Caco-2 (cell line): ENCODE data around the gene HBA2. TPM values are rescaled to one million over a fixed set of nuclear protein-coding genes. Genes with fewer than 3 reads are reported as not detected.
"Not testable (repeated sequence)": the region's sequence is repeated elsewhere in the genome, so short reads cannot be mapped to it uniquely, and the experiment has no call there.

ENCODE experiments used
- BruUV-seq: library from RNA; stranded (reverse); fragments of 400-500 nt; replicated peaks from 2 replicates; lab custom pipeline; 2021; lab: Mats Ljungman, UMichigan
- CTCF ChIA-PET: fragments of 300-600 bp; sonication (Branson Sonifier 250); formaldehyde crosslinking; loops from one replicate; lab custom pipeline; 2022; ENCODE audit warnings: antibody characterized with exemption; lab: Charles Lee
- POLR2A ChIA-PET: fragments of 300-600 bp; sonication (Branson Sonifier 250); formaldehyde crosslinking; loops from one replicate; lab custom pipeline; 2022; ENCODE audit warnings: antibody characterized with exemption; lab: Charles Lee
- DNase-seq, 2 experiments: peaks; one replicate each; pipeline versions ENCODE4 v3.0.0 to v3.0.0-alpha.2; 2020 to 2022
- H3K27me3 ChIP-seq: replicated peaks from 2 replicates; pipeline ENCODE4 v1.6.0; 2011; ENCODE audit warnings: low read length; ENCODE audit not compliant: control insufficient read depth, insufficient read depth
- H3K36me3 ChIP-seq: 2 replicates; pipeline ENCODE4 v1.5.1; 2011; ENCODE audit warnings: low read length; ENCODE audit not compliant: control insufficient read depth, insufficient read depth
- H3K4me1 ChIP-seq: fragments of 250-450 bp; sonication (Bioruptor Pico); 2 replicates; pipeline ENCODE4 v1.5.1; 2020; ENCODE audit warnings: mild to moderate bottlenecking
- H3K4me3 ChIP-seq: 2 replicates; pipeline ENCODE4 v1.5.1; 2011; ENCODE audit warnings: low read depth, mild to moderate bottlenecking, control low read depth, low read length
- H3K9me3 ChIP-seq: fragments of 250-450 bp; sonication (Bioruptor Pico); 2 replicates; pipeline ENCODE4 v1.5.1; 2020; ENCODE audit warnings: mild to moderate bottlenecking, moderate library complexity
- H3K27ac Mint-ChIP-seq: one replicate; pipeline ENCODE4 v1.8.0; 2022; ENCODE audit warnings: mixed read lengths; ENCODE audit not compliant: unreplicated experiment
- H3K27me3 Mint-ChIP-seq: one replicate; pipeline ENCODE4 v1.8.0; 2022; ENCODE audit warnings: mixed read lengths; ENCODE audit not compliant: insufficient read depth, unreplicated experiment
- H3K36me3 Mint-ChIP-seq: one replicate; pipeline ENCODE4 v1.8.0; 2022; ENCODE audit warnings: mild to moderate bottlenecking, mixed read lengths; ENCODE audit not compliant: insufficient read depth, unreplicated experiment
- H3K4me1 Mint-ChIP-seq: one replicate; pipeline ENCODE4 v1.8.0; 2022; ENCODE audit warnings: low read depth, mixed read lengths; ENCODE audit not compliant: unreplicated experiment
- H3K4me3 Mint-ChIP-seq: one replicate; pipeline ENCODE4 v1.8.0; 2022; ENCODE audit warnings: mild to moderate bottlenecking, moderate library complexity, mixed read lengths; ENCODE audit not compliant: unreplicated experiment
- H3K9me3 Mint-ChIP-seq: one replicate; pipeline ENCODE4 v1.8.0; 2022; ENCODE audit warnings: mixed read lengths; ENCODE audit not compliant: unreplicated experiment
- intact Hi-C: fragments of 100-400 bp; cut with micrococcal nuclease; formaldehyde crosslinking; loops from one replicate; pipeline ENCODE4 v1.10.0; 2022; ENCODE audit not compliant: unreplicated experiment
- total RNA-seq: library from RNA; stranded (reverse); gene quantifications from 2 replicates; pipeline ENCODE4 v1.2.3, GENCODE V29; 2022
- TF ChIP-seq, protein P1 (sequence below), 2 experiments: fragments of 200-600 bp in 1 of 2; IDR thresholded peaks; 1 replicate in 1 of 2; 2 replicates in 1 of 2; pipeline versions ENCODE4 v1.5.1 to v1.8.0; 2011 to 2022; ENCODE audit warnings: antibody characterized with exemption in 1 of 2, control low read depth in 1 of 2, inconsistent platforms in 1 of 2, low read depth in 1 of 2, low read length in 1 of 2, mild to moderate bottlenecking in 1 of 2, moderate library complexity in 1 of 2; ENCODE audit not compliant: insufficient read depth in 1 of 2, severe bottlenecking in 1 of 2, unreplicated experiment in 1 of 2

Gene HBA2
- total RNA-seq, 1 experiment from 2014 or later = 2.1 TPM

DNA sequence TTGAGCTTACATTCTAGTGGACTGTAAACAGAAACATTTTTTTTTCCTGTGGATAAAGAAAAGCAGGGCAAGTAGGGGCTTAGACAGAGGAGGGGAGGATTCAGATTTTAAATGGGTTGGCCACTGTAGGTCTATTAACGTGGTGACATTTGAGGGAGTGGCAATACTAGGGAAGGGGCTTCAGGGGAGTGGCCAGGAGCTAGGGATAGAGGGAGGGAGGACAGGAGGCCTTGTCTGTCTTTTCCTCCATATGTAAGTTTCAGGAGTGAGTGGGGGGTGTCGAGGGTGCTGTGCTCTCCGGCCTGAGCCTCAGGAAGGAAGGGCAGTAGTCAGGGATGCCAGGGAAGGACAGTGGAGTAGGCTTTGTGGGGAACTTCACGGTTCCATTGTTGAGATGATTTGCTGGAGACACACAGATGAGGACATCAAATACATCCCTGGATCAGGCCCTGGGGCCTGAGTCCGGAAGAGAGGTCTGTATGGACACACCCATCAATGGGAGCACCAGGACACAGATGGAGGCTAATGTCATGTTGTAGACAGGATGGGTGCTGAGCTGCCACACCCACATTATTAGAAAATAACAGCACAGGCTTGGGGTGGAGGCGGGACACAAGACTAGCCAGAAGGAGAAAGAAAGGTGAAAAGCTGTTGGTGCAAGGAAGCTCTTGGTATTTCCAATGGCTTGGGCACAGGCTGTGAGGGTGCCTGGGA is 13.4 kb upstream of the HBA2 start:
- H3K4me3 ChIP-seq = no peak overlapping the region
- Mint-ChIP-seq H3K27me3 (peaks cover 10% of the 10 kb centered on the region), H3K27ac (no peak overlapping the region), H3K4me3 (no peak overlapping the region), H3K9me3 (no peaks in the 10 kb centered on the region), H3K4me1 (peaks cover 16% of the 10 kb centered on the region), H3K36me3 (peaks cover 10% of the 10 kb centered on the region)
- ChIA-PET CTCF (no interaction called here), POLR2A (no interaction called here)
- no peak for DNase-seq
- H3K36me3 ChIP-seq = no peaks in the 10 kb centered on the region
- BruUV-seq = no TSS peak
- H3K4me1 ChIP-seq = no peaks in the 10 kb centered on the region
- H3K27me3 ChIP-seq = no peaks in the 10 kb centered on the region; the same call in 1 of the 2 replicates
- no peaks in the 10 kb centered on the region for H3K9me3 ChIP-seq
- TF ChIP-seq, protein P1, sequence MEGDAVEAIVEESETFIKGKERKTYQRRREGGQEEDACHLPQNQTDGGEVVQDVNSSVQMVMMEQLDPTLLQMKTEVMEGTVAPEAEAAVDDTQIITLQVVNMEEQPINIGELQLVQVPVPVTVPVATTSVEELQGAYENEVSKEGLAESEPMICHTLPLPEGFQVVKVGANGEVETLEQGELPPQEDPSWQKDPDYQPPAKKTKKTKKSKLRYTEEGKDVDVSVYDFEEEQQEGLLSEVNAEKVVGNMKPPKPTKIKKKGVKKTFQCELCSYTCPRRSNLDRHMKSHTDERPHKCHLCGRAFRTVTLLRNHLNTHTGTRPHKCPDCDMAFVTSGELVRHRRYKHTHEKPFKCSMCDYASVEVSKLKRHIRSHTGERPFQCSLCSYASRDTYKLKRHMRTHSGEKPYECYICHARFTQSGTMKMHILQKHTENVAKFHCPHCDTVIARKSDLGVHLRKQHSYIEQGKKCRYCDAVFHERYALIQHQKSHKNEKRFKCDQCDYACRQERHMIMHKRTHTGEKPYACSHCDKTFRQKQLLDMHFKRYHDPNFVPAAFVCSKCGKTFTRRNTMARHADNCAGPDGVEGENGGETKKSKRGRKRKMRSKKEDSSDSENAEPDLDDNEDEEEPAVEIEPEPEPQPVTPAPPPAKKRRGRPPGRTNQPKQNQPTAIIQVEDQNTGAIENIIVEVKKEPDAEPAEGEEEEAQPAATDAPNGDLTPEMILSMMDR (IDR thresholded peaks at IDR 0.05; ENCODE audit: insufficient read depth in 1 of 2, low read depth in 1 of 2, low read length in 1 of 2, severe bottlenecking in 1 of 2, unreplicated experiment in 1 of 2) = no peak
- intact Hi-C loops = no loop called here

DNA sequence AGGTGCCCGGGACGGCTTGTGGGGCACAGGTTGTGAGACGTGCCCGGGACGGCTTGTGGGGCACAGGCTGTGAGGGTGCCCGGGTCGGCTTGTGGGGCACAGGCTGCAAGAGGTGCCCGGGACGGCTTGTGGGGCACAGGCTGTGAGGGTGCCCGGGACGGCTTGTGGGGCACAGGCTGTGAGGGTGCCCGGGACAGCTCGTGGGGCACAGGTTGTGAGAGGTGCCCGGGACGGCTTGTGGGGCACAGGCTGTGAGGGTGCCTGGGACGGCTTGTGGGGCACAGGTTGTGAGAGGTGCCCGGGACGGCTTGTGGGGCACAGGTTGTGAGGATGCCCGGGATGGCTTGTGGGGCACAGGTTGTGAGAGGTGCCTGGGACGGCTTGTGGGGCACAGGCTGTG is 12.4 kb upstream of the HBA2 start:
- H3K4me1 ChIP-seq, H3K27ac Mint-ChIP-seq, CTCF ChIA-PET, DNase-seq, intact Hi-C loops, H3K36me3 ChIP-seq, H3K9me3 Mint-ChIP-seq, POLR2A ChIA-PET, H3K9me3 ChIP-seq, H3K27me3 Mint-ChIP-seq, H3K36me3 Mint-ChIP-seq, H3K27me3 ChIP-seq, H3K4me3 ChIP-seq, BruUV-seq, H3K4me3 Mint-ChIP-seq: not testable (repeated sequence)
- peaks cover 10% of the 10 kb centered on the region for H3K4me1 Mint-ChIP-seq

DNA sequence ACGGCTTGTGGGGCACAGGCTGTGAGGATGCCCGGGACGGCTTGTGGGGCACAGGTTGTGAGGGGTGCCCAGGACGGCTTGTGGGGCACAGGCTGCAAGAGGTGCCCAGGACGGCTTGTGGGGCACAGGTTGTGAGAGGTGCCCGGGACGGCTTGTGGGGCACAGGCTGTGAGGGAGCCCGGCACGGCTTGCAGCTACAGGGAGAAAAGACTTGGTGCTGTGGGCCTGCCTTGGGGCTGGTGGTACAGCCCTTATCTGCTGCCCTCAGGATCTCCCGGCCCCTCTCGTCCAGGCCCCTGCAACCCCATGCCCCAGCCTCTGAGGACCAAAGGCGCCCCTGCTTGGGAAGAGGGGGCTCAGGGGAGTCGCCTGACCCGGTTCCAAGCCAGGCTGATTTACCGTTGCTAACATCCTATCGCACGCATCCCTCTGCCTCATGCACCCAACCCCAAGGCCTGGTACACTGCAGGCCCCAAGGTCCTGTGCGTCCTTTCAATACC is 11.9 kb upstream of the HBA2 start:
- no TSS peak for BruUV-seq
- H3K36me3 Mint-ChIP-seq = no peaks in the 10 kb centered on the region
- DNase-seq = no peak
- Histone ChIP-seq H3K4me3 (no peak overlapping the region), H3K36me3 (no peaks in the 10 kb centered on the region), H3K4me1 (no peaks in the 10 kb centered on the region), H3K9me3 (no peaks in the 10 kb centered on the region), H3K27me3 (no peaks in the 10 kb centered on the region; the same call in 1 of the 2 replicates)
- no peak overlapping the region for H3K4me3 Mint-ChIP-seq
- H3K9me3 Mint-ChIP-seq = no peaks in the 10 kb centered on the region
- H3K27me3 Mint-ChIP-seq = peaks cover 10% of the 10 kb centered on the region
- intact Hi-C loops = no loop called here
- no peak overlapping the region for H3K27ac Mint-ChIP-seq
- POLR2A ChIA-PET = no interaction called here
- peaks cover 10% of the 10 kb centered on the region for H3K4me1 Mint-ChIP-seq
- CTCF ChIA-PET = no interaction called here
- TF ChIP-seq, protein P1 (IDR thresholded peaks at IDR 0.05; ENCODE audit: insufficient read depth in 1 of 2, low read depth in 1 of 2, low read length in 1 of 2, severe bottlenecking in 1 of 2, unreplicated experiment in 1 of 2) = no peak
